HCT116 (cell line): Measurements from ENCODE around the gene OR2AT4.

Experiments used
- CTCF ChIP-seq, 3 experiments: fragments of 200-600 bp in 1 of 3; sonication (generic) in 1 of 3; IDR thresholded peaks in 2 of 3; conservative IDR thresholded peaks in 1 of 3; 2 replicates each; pipeline ENCODE4 v1.5.1; 2012 to 2017; ENCODE audit warnings: low read depth in 2 of 3, low read length in 2 of 3, antibody characterized with exemption in 1 of 3, borderline replicate concordance in 1 of 3, control low read depth in 1 of 3, mild to moderate bottlenecking in 1 of 3, mixed read lengths in 1 of 3, mixed run types in 1 of 3, moderate library complexity in 1 of 3; ENCODE audit not compliant: insufficient read depth in 1 of 3
- JUND ChIP-seq: IDR thresholded peaks from 2 replicates; pipeline ENCODE4 v1.6.1; 2012

GRCh38 chr11:75079546-75079945, 17.1 kb downstream of the OR2AT4 start:
- TF ChIP-seq JUND = no peak
- no peak for TF ChIP-seq CTCF (IDR thresholded peaks at IDR 0.05 in 2 of 3, conservative IDR thresholded peaks at IDR 0.05 in 1 of 3; ENCODE audit: borderline replicate concordance in 1 of 3, insufficient read depth in 1 of 3, low read depth in 2 of 3, low read length in 2 of 3)
